HEK293 (cell line): ENCODE measurements around the gene WNT6.

ENCODE experiments used
- CTCF ChIA-PET: fragments of 350-600 bp; formaldehyde crosslinking; extraction: SDS; loops from one replicate; lab custom pipeline; 2021; ENCODE audit warnings: antibody characterized with exemption; lab: Yijun Ruan, JAX
- POLR2A ChIA-PET: fragments of 300-600 bp; formaldehyde crosslinking; extraction: SDS; loops from one replicate; lab custom pipeline; 2020; ENCODE audit warnings: antibody characterized with exemption, inconsistent platforms; lab: Yijun Ruan, JAX
- H3K27ac ChIP-seq: fragments of 200-500 bp; sonication (Bioruptor generic); 2 replicates; pipeline ENCODE4 v1.5.1; 2014; ENCODE audit warnings: low read depth, low read length, control low read depth, inconsistent platforms; ENCODE audit errors: extremely low read depth
- H3K36me3 ChIP-seq, 2 experiments: fragments of 200-500 bp in 1 of 2; sonication (Bioruptor generic) in 1 of 2; 1 replicate in 1 of 2; 2 replicates in 1 of 2; pipeline ENCODE4 v1.5.1; 2014 to 2017; ENCODE audit warnings: inconsistent platforms in 2 of 2, low read length in 2 of 2; ENCODE audit not compliant: control insufficient read depth in 2 of 2, insufficient read depth in 1 of 2
- H3K4me1 ChIP-seq: fragments of 200-500 bp; sonication (Bioruptor generic); 2 replicates; pipeline ENCODE4 v1.5.1; 2014; ENCODE audit warnings: mild to moderate bottlenecking, low read length, inconsistent platforms; ENCODE audit not compliant: control insufficient read depth, insufficient read depth
- H3K4me3 ChIP-seq: 2 replicates; pipeline ENCODE4 v1.5.1; 2011; ENCODE audit warnings: low read depth, mild to moderate bottlenecking, control low read depth, low read length, moderate library complexity
- H3K9me3 ChIP-seq: fragments of 200-500 bp; sonication (Bioruptor generic); 2 replicates; pipeline ENCODE4 v1.5.1; 2014; ENCODE audit warnings: low read depth, low read length, inconsistent platforms; ENCODE audit not compliant: control insufficient read depth, insufficient read depth
- BCL11A ChIP-seq: fragments of 450-650 bp; formaldehyde crosslinking; IDR thresholded peaks from 2 replicates; pipeline ENCODE4 v1.5.1; 2016; ENCODE audit warnings: low read depth, missing biosample characterization, missing genetic modification characterization
- GLIS1 ChIP-seq: fragments of 450-650 bp; formaldehyde crosslinking; IDR thresholded peaks from 2 replicates; pipeline ENCODE4 v1.5.1; 2016; ENCODE audit warnings: missing biosample characterization, missing genetic modification characterization
- KLF8 ChIP-seq: fragments of 450-650 bp; formaldehyde crosslinking; IDR thresholded peaks from 2 replicates; pipeline ENCODE4 v1.5.1; 2016; ENCODE audit warnings: missing biosample characterization, missing genetic modification characterization
- OSR2 ChIP-seq: fragments of 450-650 bp; formaldehyde crosslinking; IDR thresholded peaks from 2 replicates; pipeline ENCODE4 v1.5.1; 2016; ENCODE audit warnings: missing biosample characterization, missing genetic modification characterization
- PRDM10 ChIP-seq: fragments of 450-650 bp; formaldehyde crosslinking; IDR thresholded peaks from 2 replicates; pipeline ENCODE4 v1.5.1; 2016; ENCODE audit warnings: missing biosample characterization, missing genetic modification characterization
- PRDM4 ChIP-seq: fragments of 450-650 bp; formaldehyde crosslinking; IDR thresholded peaks from 2 replicates; pipeline ENCODE4 v1.5.1; 2017; ENCODE audit warnings: missing biosample characterization, missing genetic modification characterization
- SP7 ChIP-seq: fragments of 450-650 bp; formaldehyde crosslinking; IDR thresholded peaks from 2 replicates; pipeline ENCODE4 v1.5.1; 2016; ENCODE audit warnings: missing biosample characterization, missing genetic modification characterization
- ZIC2 ChIP-seq: fragments of 450-650 bp; formaldehyde crosslinking; IDR thresholded peaks from 2 replicates; pipeline ENCODE4 v1.5.1; 2016; ENCODE audit warnings: missing biosample characterization, missing genetic modification characterization
- ZNF324 ChIP-seq: fragments of 450-650 bp; formaldehyde crosslinking; IDR thresholded peaks from 2 replicates; pipeline ENCODE4 v1.5.1; 2016; ENCODE audit warnings: missing biosample characterization, missing genetic modification characterization
- ZNF530 ChIP-seq: fragments of 450-650 bp; formaldehyde crosslinking; IDR thresholded peaks from 2 replicates; pipeline ENCODE4 v1.5.1; 2016; ENCODE audit warnings: low read depth, missing biosample characterization, missing genetic modification characterization
- ZNF629 ChIP-seq: fragments of 450-650 bp; formaldehyde crosslinking; IDR thresholded peaks from 2 replicates; pipeline ENCODE4 v1.5.1; 2017; ENCODE audit warnings: missing biosample characterization, missing genetic modification characterization
- ZNF660 ChIP-seq: fragments of 450-650 bp; IDR thresholded peaks from 2 replicates; pipeline ENCODE4 v1.5.1; 2018; ENCODE audit warnings: missing biosample characterization, mild to moderate bottlenecking, missing genetic modification characterization
- ZNF692 ChIP-seq: fragments of 450-650 bp; formaldehyde crosslinking; IDR thresholded peaks from 2 replicates; pipeline ENCODE4 v1.5.1; 2016; ENCODE audit warnings: missing biosample characterization, missing genetic modification characterization
- ZNF777 ChIP-seq: fragments of 450-650 bp; formaldehyde crosslinking; IDR thresholded peaks from 2 replicates; pipeline ENCODE4 v1.5.1; 2017; ENCODE audit warnings: missing biosample characterization, missing genetic modification characterization, borderline replicate concordance
- ZNF830 ChIP-seq: fragments of 450-650 bp; IDR thresholded peaks from 2 replicates; pipeline ENCODE4 v1.5.0; 2018; ENCODE audit warnings: missing biosample characterization, missing genetic modification characterization, low read depth, mild to moderate bottlenecking, moderate library complexity
- TF ChIP-seq, protein P1 (sequence below): fragments of 450-650 bp; formaldehyde crosslinking; IDR thresholded peaks from 2 replicates; pipeline ENCODE4 v1.5.1; 2016; ENCODE audit warnings: missing biosample characterization, missing genetic modification characterization
- TF ChIP-seq, protein P2 (sequence below): fragments of 450-650 bp; formaldehyde crosslinking; IDR thresholded peaks from 2 replicates; pipeline ENCODE4 v1.5.1; 2016; ENCODE audit warnings: missing biosample characterization, missing genetic modification characterization
- TF ChIP-seq, protein P3 (sequence below): fragments of 450-650 bp; formaldehyde crosslinking; IDR thresholded peaks from 2 replicates; pipeline ENCODE4 v1.5.1; 2016; ENCODE audit warnings: missing biosample characterization, missing genetic modification characterization
- TF ChIP-seq, protein P4 (sequence below): fragments of 450-650 bp; formaldehyde crosslinking; IDR thresholded peaks from 2 replicates; pipeline ENCODE4 v1.5.1; 2016; ENCODE audit warnings: missing biosample characterization, missing genetic modification characterization

The WNT6 gene

GRCh38 chr2:218852911-218853667, 6.5 kb upstream of the WNT6 start (continued):
- TF ChIP-seq, protein P1, sequence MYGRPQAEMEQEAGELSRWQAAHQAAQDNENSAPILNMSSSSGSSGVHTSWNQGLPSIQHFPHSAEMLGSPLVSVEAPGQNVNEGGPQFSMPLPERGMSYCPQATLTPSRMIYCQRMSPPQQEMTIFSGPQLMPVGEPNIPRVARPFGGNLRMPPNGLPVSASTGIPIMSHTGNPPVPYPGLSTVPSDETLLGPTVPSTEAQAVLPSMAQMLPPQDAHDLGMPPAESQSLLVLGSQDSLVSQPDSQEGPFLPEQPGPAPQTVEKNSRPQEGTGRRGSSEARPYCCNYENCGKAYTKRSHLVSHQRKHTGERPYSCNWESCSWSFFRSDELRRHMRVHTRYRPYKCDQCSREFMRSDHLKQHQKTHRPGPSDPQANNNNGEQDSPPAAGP (tag by site-specific recombination) = 0 out of 2 replicates have a peak, but pooled peaks have one; percentile 36
- peak; percentile 39; the same call in 1 of the 2 replicates for TF ChIP-seq ZNF660
- TF ChIP-seq, protein P2, sequence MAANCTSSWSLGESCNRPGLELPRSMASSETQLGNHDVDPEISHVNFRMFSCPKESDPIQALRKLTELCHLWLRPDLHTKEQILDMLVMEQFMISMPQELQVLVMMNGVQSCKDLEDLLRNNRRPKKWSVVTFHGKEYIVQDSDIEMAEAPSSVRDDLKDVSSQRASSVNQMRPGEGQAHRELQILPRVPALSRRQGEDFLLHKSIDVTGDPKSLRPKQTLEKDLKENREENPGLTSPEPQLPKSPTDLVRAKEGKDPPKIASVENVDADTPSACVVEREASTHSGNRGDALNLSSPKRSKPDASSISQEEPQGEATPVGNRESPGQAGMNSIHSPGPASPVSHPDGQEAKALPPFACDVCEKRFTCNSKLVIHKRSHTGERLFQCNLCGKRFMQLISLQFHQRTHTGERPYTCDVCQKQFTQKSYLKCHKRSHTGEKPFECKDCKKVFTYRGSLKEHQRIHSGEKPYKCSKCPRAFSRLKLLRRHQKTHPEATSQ = no peak

DNA sequence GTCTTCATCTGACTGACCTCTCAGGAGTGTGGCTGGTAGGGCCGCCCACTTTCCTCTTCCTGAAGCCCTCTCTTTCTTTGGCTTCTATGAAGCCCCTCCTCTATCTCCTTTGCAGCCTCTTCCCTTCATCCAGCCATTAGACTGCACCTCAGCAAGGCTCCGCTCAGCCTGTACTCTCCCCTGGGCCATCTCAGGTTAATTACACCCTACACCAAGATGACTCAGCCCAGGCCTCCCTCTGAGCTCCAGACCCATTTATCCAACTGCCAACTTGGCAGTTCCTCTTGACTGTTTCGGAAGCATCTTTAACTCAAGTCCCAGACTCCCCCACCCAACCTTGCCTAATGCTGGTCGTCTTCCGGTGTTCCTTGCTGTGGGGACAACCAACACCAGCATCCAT, 5.8 kb upstream of the WNT6 start:
- Histone ChIP-seq H3K36me3 (no peaks in the 10 kb centered on the region), H3K4me3 (no peak overlapping the region), H3K9me3 (no peaks in the 10 kb centered on the region), H3K4me1 (peaks cover 18% of the 10 kb centered on the region), H3K27ac (no peak overlapping the region; the same call in 1 of the 2 replicates)
- POLR2A ChIA-PET = interaction anchor here (1.0 kb wide), 1 partner anchor 194 kb away, joined by 3 read pairs; the partner anchor contains the start of genes BCS1L and ZNF142
- CTCF ChIA-PET = interaction anchor here (0.6 to 10.1 kb wide), 19 partner anchors 10 to 585 kb away, joined by 3 to 115 read pairs (median 4); no protein-coding TSS in a partner anchor
- TF ChIP-seq ZNF530 (no peak), OSR2 (tag by site-specific recombination) (peak; percentile 49; the same call in 1 of the 2 replicates), ZNF777 (tag by site-specific recombination) (no peak), KLF8 (peak; percentile 69), ZIC2 (peak; percentile 72), GLIS1 (peak; percentile 96), ZNF692 (no peak), SP7 (peak; percentile 98), ZNF324 (tag by site-specific recombination) (no peak), PRDM10 (tag by site-specific recombination) (peak; percentile 63), PRDM4 (tag by site-specific recombination) (peak; percentile 67; the same call in 1 of the 2 replicates), BCL11A (peak; percentile 55; the same call in 1 of the 2 replicates), ZNF629 (tag by site-specific recombination) (peak; percentile 64), ZNF830 (tag by site-specific recombination) (no peak)
- TF ChIP-seq, protein P3, sequence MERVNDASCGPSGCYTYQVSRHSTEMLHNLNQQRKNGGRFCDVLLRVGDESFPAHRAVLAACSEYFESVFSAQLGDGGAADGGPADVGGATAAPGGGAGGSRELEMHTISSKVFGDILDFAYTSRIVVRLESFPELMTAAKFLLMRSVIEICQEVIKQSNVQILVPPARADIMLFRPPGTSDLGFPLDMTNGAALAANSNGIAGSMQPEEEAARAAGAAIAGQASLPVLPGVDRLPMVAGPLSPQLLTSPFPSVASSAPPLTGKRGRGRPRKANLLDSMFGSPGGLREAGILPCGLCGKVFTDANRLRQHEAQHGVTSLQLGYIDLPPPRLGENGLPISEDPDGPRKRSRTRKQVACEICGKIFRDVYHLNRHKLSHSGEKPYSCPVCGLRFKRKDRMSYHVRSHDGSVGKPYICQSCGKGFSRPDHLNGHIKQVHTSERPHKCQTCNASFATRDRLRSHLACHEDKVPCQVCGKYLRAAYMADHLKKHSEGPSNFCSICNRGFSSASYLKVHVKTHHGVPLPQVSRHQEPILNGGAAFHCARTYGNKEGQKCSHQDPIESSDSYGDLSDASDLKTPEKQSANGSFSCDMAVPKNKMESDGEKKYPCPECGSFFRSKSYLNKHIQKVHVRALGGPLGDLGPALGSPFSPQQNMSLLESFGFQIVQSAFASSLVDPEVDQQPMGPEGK = peak; percentile 70
- TF ChIP-seq, protein P4, sequence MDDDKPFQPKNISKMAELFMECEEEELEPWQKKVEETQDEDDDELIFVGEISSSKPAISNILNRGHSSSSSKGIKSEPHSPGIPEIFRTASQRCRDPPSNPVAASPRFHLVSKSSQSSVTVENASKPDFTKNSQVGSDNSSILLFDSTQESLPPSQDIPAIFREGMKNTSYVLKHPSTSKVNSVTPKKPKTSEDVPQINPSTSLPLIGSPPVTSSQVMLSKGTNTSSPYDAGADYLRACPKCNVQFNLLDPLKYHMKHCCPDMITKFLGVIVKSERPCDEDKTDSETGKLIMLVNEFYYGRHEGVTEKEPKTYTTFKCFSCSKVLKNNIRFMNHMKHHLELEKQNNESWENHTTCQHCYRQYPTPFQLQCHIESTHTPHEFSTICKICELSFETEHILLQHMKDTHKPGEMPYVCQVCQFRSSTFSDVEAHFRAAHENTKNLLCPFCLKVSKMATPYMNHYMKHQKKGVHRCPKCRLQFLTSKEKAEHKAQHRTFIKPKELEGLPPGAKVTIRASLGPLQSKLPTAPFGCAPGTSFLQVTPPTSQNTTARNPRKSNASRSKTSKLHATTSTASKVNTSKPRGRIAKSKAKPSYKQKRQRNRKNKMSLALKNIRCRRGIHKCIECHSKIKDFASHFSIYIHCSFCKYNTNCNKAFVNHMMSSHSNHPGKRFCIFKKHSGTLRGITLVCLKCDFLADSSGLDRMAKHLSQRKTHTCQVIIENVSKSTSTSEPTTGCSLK (tag by site-specific recombination) = no peak
